ENCODE measurements around the gene RAB32.

DNA sequence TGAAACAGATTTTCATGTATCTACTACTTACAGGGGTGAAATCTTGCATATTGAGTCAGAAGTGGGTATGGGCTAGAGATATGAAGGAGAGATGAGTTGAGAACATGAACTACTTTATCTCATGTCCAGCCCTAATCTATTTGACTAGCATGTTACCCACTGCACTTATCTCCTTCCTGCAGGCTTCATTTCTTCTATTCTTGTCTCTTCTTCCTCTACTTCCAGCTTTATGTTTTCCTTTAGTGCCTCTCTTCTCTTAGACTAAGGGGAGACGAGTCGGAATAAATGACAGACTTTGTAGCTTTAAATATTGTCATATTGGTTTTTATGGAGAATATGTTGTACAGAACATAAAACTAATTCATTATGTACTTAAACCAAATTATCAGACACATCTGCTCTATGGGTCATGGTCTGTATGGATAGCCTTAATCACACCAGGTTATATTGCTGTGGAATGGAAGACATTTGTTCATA is 5.3 kb downstream of the RAB32 start:
- TF ChIP-seq, protein P1, sequence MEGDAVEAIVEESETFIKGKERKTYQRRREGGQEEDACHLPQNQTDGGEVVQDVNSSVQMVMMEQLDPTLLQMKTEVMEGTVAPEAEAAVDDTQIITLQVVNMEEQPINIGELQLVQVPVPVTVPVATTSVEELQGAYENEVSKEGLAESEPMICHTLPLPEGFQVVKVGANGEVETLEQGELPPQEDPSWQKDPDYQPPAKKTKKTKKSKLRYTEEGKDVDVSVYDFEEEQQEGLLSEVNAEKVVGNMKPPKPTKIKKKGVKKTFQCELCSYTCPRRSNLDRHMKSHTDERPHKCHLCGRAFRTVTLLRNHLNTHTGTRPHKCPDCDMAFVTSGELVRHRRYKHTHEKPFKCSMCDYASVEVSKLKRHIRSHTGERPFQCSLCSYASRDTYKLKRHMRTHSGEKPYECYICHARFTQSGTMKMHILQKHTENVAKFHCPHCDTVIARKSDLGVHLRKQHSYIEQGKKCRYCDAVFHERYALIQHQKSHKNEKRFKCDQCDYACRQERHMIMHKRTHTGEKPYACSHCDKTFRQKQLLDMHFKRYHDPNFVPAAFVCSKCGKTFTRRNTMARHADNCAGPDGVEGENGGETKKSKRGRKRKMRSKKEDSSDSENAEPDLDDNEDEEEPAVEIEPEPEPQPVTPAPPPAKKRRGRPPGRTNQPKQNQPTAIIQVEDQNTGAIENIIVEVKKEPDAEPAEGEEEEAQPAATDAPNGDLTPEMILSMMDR (IDR thresholded peaks at IDR 0.05; ENCODE audit: low read length), result no peak
- TF ChIP-seq EZH2 (IDR thresholded peaks at IDR 0.05; ENCODE audit: borderline replicate concordance, low read length), result no peak

Data from OCI-LY1 (cell line).